WTC11 (cell line): ENCODE measurements around the gene GPC6. TPM values are rescaled to one million over a fixed set of nuclear protein-coding genes. Genes with fewer than 3 reads are reported as not detected.
A peak's percentile ranks its signal among the peaks of the same experiment; 100 is the strongest.

ENCODE experiments used
- ATAC-seq: fragments of 200-7000 bp; cut with Tn5 transposase; 2 replicates; pipeline ENCODE4 v1.10.0; 2021; ENCODE audit warnings: mild to moderate bottlenecking, moderate library complexity
- CTCF ChIA-PET: fragments of 300-600 bp; sonication (Branson Sonifier 250); formaldehyde crosslinking; loops from one replicate; lab custom pipeline; 2021; ENCODE audit warnings: antibody characterized with exemption; lab: Charles Lee
- POLR2A ChIA-PET: fragments of 350-600 bp; sonication (Branson Sonifier 250); formaldehyde crosslinking; loops from one replicate; lab custom pipeline; 2021; ENCODE audit warnings: antibody characterized with exemption; lab: Charles Lee
- DNase-seq: peaks from one replicate; pipeline ENCODE4 v3.0.0; 2021; ENCODE audit warnings: low spot score
- H3K27ac Mint-ChIP-seq: 2 replicates; pipeline ENCODE4 v1.8.0; 2021; ENCODE audit warnings: mixed read lengths
- H3K27me3 Mint-ChIP-seq: 2 replicates; pipeline ENCODE4 v1.8.0; 2021; ENCODE audit warnings: low read depth, mild to moderate bottlenecking, moderate library complexity, mixed read lengths
- H3K36me3 Mint-ChIP-seq: 2 replicates; pipeline ENCODE4 v1.8.0; 2021; ENCODE audit warnings: mixed read lengths
- H3K4me1 Mint-ChIP-seq: 2 replicates; pipeline ENCODE4 v1.8.0; 2022; ENCODE audit warnings: mixed read lengths
- H3K4me3 Mint-ChIP-seq: 2 replicates; pipeline ENCODE4 v1.8.0; 2021; ENCODE audit warnings: mild to moderate bottlenecking, moderate library complexity, mixed read lengths
- H3K9me3 Mint-ChIP-seq: 2 replicates; pipeline ENCODE4 v1.8.0; 2021; ENCODE audit warnings: mixed read lengths
- CBFB ChIP-seq: sonication (generic); formaldehyde crosslinking; IDR thresholded peaks from 2 replicates; pipeline ENCODE4 v1.8.1; 2022; ENCODE audit warnings: mild to moderate bottlenecking, low read depth, missing genetic modification reagents
- E2F1 ChIP-seq: sonication (generic); formaldehyde crosslinking; IDR thresholded peaks from 2 replicates; pipeline ENCODE4 v1.8.0; 2022; ENCODE audit warnings: mild to moderate bottlenecking, missing genetic modification reagents
- ERG ChIP-seq: fragments of 250-450 bp; sonication (Bioruptor Pico); IDR thresholded peaks from 2 replicates; pipeline ENCODE4 v1.8.0; 2021; ENCODE audit warnings: mild to moderate bottlenecking
- ESRRA ChIP-seq: sonication (generic); formaldehyde crosslinking; IDR thresholded peaks from 2 replicates; pipeline ENCODE4 v1.8.1; 2022; ENCODE audit warnings: mild to moderate bottlenecking, missing genetic modification reagents, borderline replicate concordance
- GRHL2 ChIP-seq: fragments of 250-450 bp; sonication (Bioruptor Pico); IDR thresholded peaks from 2 replicates; pipeline ENCODE4 v1.8.0; 2022; ENCODE audit warnings: mild to moderate bottlenecking, moderate library complexity; ENCODE audit not compliant: insufficient replicate concordance, severe bottlenecking
- HMGA2 ChIP-seq: fragments of 250-450 bp; sonication (Bioruptor Pico); IDR thresholded peaks from 2 replicates; pipeline ENCODE4 v1.4.0; 2021; ENCODE audit warnings: mild to moderate bottlenecking, moderate library complexity
- JAZF1 ChIP-seq: fragments of 250-450 bp; sonication (Bioruptor Pico); IDR thresholded peaks from 2 replicates; pipeline ENCODE4 v1.9.0; 2021; ENCODE audit warnings: moderate library complexity, mild to moderate bottlenecking, inconsistent platforms
- NFATC4 ChIP-seq: fragments of 250-450 bp; sonication (Bioruptor Pico); IDR thresholded peaks from 2 replicates; pipeline ENCODE4 v1.9.0; 2021; ENCODE audit warnings: mild to moderate bottlenecking
- NFE2L1 ChIP-seq: sonication (generic); formaldehyde crosslinking; IDR thresholded peaks from 2 replicates; pipeline ENCODE4 v1.8.1; 2023; ENCODE audit warnings: missing genetic modification reagents
- NR2C2 ChIP-seq: sonication (generic); formaldehyde crosslinking; IDR thresholded peaks from 2 replicates; pipeline ENCODE4 v1.8.0; 2022; ENCODE audit warnings: mild to moderate bottlenecking, missing genetic modification reagents
- SMAD4 ChIP-seq: sonication (generic); formaldehyde crosslinking; IDR thresholded peaks from 2 replicates; pipeline ENCODE4 v1.8.0; 2022; ENCODE audit warnings: mild to moderate bottlenecking, missing genetic modification reagents
- TCF7 ChIP-seq: sonication (generic); formaldehyde crosslinking; IDR thresholded peaks from 2 replicates; pipeline ENCODE4 v1.8.0; 2022; ENCODE audit warnings: mild to moderate bottlenecking, low read depth, missing genetic modification reagents, moderate library complexity
- TEAD4 ChIP-seq: sonication (generic); formaldehyde crosslinking; IDR thresholded peaks from 2 replicates; pipeline ENCODE4 v1.8.0; 2022; ENCODE audit warnings: mild to moderate bottlenecking, missing genetic modification reagents
- TP53 ChIP-seq: sonication (generic); formaldehyde crosslinking; IDR thresholded peaks from 2 replicates; pipeline ENCODE4 v1.8.1; 2023; ENCODE audit warnings: mild to moderate bottlenecking, missing genetic modification reagents
- USF1 ChIP-seq: sonication (generic); formaldehyde crosslinking; IDR thresholded peaks from 2 replicates; pipeline ENCODE4 v1.8.0; 2022; ENCODE audit warnings: mild to moderate bottlenecking, missing genetic modification reagents
- ZNF121 ChIP-seq: sonication (generic); formaldehyde crosslinking; IDR thresholded peaks from 2 replicates; pipeline ENCODE4 v1.8.0; 2023; ENCODE audit warnings: missing genetic modification reagents
- ZNF219 ChIP-seq: sonication (generic); formaldehyde crosslinking; IDR thresholded peaks from 2 replicates; pipeline ENCODE4 v1.8.0; 2023; ENCODE audit warnings: missing genetic modification reagents, mild to moderate bottlenecking, borderline replicate concordance
- ZNF232 ChIP-seq: sonication (generic); formaldehyde crosslinking; IDR thresholded peaks from 2 replicates; pipeline ENCODE4 v1.8.0; 2022; ENCODE audit warnings: mild to moderate bottlenecking, missing genetic modification reagents
- ZNF317 ChIP-seq: sonication (generic); formaldehyde crosslinking; IDR thresholded peaks from 2 replicates; pipeline ENCODE4 v1.8.1; 2023; ENCODE audit warnings: low read depth, mild to moderate bottlenecking, moderate library complexity, missing genetic modification reagents, borderline replicate concordance
- ZNF396 ChIP-seq: fragments of 250-450 bp; sonication (Bioruptor Pico); IDR thresholded peaks from 2 replicates; pipeline ENCODE4 v1.8.0; 2021; ENCODE audit warnings: mild to moderate bottlenecking, moderate library complexity, borderline replicate concordance
- ZNF423 ChIP-seq: fragments of 250-450 bp; sonication (Bioruptor Pico); IDR thresholded peaks from 2 replicates; pipeline ENCODE4 v2.1.2; 2022; ENCODE audit warnings: mild to moderate bottlenecking, moderate library complexity
- ZNF425 ChIP-seq: fragments of 250-450 bp; sonication (Bioruptor Pico); conservative IDR thresholded peaks from 2 replicates; pipeline ENCODE4 v1.9.0; 2021; ENCODE audit warnings: mild to moderate bottlenecking
- total RNA-seq: library from RNA; stranded (reverse); gene quantifications from 3 replicates; pipeline ENCODE4 v1.2.3, GENCODE V29; 2021
- TF ChIP-seq, protein P1 (sequence below): sonication (generic); formaldehyde crosslinking; IDR thresholded peaks from 2 replicates; pipeline ENCODE4 v1.8.1; 2023; ENCODE audit warnings: mild to moderate bottlenecking, missing genetic modification reagents, moderate library complexity
- TF ChIP-seq, protein P2 (sequence below): fragments of 250-450 bp; sonication (Bioruptor Pico); IDR thresholded peaks from 2 replicates; pipeline ENCODE4 v1.9.0; 2021; ENCODE audit warnings: mild to moderate bottlenecking
- TF ChIP-seq, protein P3 (sequence below): sonication (generic); formaldehyde crosslinking; IDR thresholded peaks from 2 replicates; pipeline ENCODE4 v1.8.0; 2022; ENCODE audit warnings: mild to moderate bottlenecking, missing genetic modification reagents

Gene GPC6
- total RNA-seq, 1 experiment from 2014 or later: 19.5 TPM

- TF ChIP-seq, protein P1, sequence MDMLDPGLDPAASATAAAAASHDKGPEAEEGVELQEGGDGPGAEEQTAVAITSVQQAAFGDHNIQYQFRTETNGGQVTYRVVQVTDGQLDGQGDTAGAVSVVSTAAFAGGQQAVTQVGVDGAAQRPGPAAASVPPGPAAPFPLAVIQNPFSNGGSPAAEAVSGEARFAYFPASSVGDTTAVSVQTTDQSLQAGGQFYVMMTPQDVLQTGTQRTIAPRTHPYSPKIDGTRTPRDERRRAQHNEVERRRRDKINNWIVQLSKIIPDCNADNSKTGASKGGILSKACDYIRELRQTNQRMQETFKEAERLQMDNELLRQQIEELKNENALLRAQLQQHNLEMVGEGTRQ: no peak
- TF ChIP-seq ZNF232 (no peak), CBFB (CRISPR knock-in tag) (no peak), TP53 (CRISPR knock-in tag) (no peak), NR2C2 (CRISPR knock-in tag) (no peak), NFATC4 (no peak), ERG (CRISPR knock-in tag) (no peak), ZNF396 (CRISPR knock-in tag) (no peak)
- TF ChIP-seq, protein P2, sequence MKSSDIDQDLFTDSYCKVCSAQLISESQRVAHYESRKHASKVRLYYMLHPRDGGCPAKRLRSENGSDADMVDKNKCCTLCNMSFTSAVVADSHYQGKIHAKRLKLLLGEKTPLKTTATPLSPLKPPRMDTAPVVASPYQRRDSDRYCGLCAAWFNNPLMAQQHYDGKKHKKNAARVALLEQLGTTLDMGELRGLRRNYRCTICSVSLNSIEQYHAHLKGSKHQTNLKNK (CRISPR knock-in tag): no peak
- TF ChIP-seq, all 79 proteins: peak for 0
Observed at GRCh38 chr13:93304134-93304533, 77.5 kb downstream of the GPC6 start (continued).

- H3K9me3 Mint-ChIP-seq: peaks cover 3% of the 10 kb centered on the region; the same call in 1 of the 2 replicates
- TF ChIP-seq HMGA2 (CRISPR knock-in tag): no peak
- TF ChIP-seq ZNF423 (CRISPR knock-in tag): no peak
- no peak for TF ChIP-seq TCF7
- TF ChIP-seq ERG (CRISPR knock-in tag): no peak
- TF ChIP-seq TEAD4: no peak
- TF ChIP-seq ESRRA (CRISPR knock-in tag): no peak
- no peak for TF ChIP-seq SMAD4 (CRISPR knock-in tag)
- TF ChIP-seq, all 79 proteins: peak for 0
- Mint-ChIP-seq H3K27ac (peak overlapping the region; percentile 97), H3K4me1 (peaks cover 29% of the 10 kb centered on the region), H3K36me3 (peaks cover 5% of the 10 kb centered on the region; the same call in 1 of the 2 replicates), H3K27me3 (no peaks in the 10 kb centered on the region), H3K4me3 (no peak overlapping the region)
- DNase-seq (no peak), ATAC-seq (peak; percentile 90)
- ChIA-PET CTCF (no interaction called here), POLR2A (no interaction called here)
Observed at GRCh38 chr13:93304868-93305613, 78.4 kb downstream of the GPC6 start.

DNA sequence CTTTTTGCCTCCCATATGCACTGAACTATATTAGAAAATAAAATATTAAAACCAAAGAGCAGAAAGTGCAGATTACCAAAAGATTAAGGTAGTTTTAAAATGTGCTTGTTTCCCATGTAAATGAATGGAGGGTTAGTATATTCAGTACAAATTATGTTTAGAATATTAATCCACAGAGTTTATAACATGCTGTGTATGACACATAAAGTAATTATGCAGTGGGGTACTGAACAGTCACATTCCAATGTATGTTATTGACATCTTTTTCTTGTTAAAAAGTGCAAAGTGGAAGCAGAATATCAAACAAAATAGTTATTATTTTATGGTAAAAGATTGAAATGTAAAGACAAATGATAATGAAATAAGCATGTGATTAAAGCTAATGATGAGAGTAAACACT lies 79.3 kb downstream of the GPC6 start:
- CTCF ChIA-PET: no interaction called here
- H3K27ac Mint-ChIP-seq: no peak overlapping the region
- peaks cover 32% of the 10 kb centered on the region for H3K4me1 Mint-ChIP-seq
- DNase-seq: no peak
- H3K27me3 Mint-ChIP-seq: no peaks in the 10 kb centered on the region
- POLR2A ChIA-PET: no interaction called here
- no peak overlapping the region for H3K4me3 Mint-ChIP-seq
- peaks cover 3% of the 10 kb centered on the region; the same call in 1 of the 2 replicates for H3K9me3 Mint-ChIP-seq
- ATAC-seq: no peak
- H3K36me3 Mint-ChIP-seq: peaks cover 5% of the 10 kb centered on the region; the same call in 1 of the 2 replicates
- no peak for TF ChIP-seq NFE2L1 (CRISPR knock-in tag)
- TF ChIP-seq ERG (CRISPR knock-in tag): no peak
- TF ChIP-seq ZNF317: no peak
- no peak for TF ChIP-seq E2F1
- TF ChIP-seq, protein P3, sequence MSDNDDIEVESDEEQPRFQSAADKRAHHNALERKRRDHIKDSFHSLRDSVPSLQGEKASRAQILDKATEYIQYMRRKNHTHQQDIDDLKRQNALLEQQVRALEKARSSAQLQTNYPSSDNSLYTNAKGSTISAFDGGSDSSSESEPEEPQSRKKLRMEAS (CRISPR knock-in tag): no peak
- no peak for TF ChIP-seq ZNF121 (CRISPR knock-in tag)
- no peak for TF ChIP-seq USF1 (CRISPR knock-in tag)
- no peak for TF ChIP-seq JAZF1 (CRISPR knock-in tag)
- TF ChIP-seq ZNF219 (CRISPR knock-in tag): no peak
- TF ChIP-seq ZNF425 (CRISPR knock-in tag): no peak
- TF ChIP-seq GRHL2 (CRISPR knock-in tag): no peak
